K562 (cell line): Measurements from ENCODE around the gene ZNF609. TPM values are rescaled to one million over a fixed set of nuclear protein-coding genes. Genes with fewer than 3 reads are reported as not detected.

ENCODE experiments used
- ATAC-seq: fragments of 200-7000 bp; cut with Tn5 transposase; 3 replicates; pipeline ENCODE4 v1.9.1; 2020; ENCODE audit warnings: moderate library complexity
- BruUV-seq: library from RNA; stranded (reverse); fragments of 400-500 nt; replicated peaks from 2 replicates; lab custom pipeline; 2021; lab: Mats Ljungman, UMichigan
- CTCF ChIA-PET: fragments of 300-600 bp; formaldehyde crosslinking; extraction: SDS; loops from one replicate; lab custom pipeline; 2021; ENCODE audit warnings: low intra/inter-chr PET ratio; lab: Yijun Ruan, JAX
- POLR2A ChIA-PET: fragments of 300-600, 350-650 bp; sonication (Branson Sonifier 250); formaldehyde crosslinking; extraction: SDS; loops from one replicate; lab custom pipeline; 2021; ENCODE audit warnings: antibody characterized with exemption, inconsistent platforms; lab: Yijun Ruan, JAX
- DNase-seq, 4 experiments: peaks; one replicate each; pipeline versions ENCODE4 v3.0.0 to v3.0.0-alpha.2; 2011 to 2018; ENCODE audit warnings: low spot score in 3 of 4, mixed read lengths in 3 of 4; ENCODE audit errors: extremely low read depth in 1 of 4
- FAIRE-seq: peaks from 2 replicates; lab custom pipeline; 2011; peaks lifted over from hg19 to GRCh38; lab: Jason Lieb, UNC
- H2AFZ ChIP-seq: 2 replicates; pipeline ENCODE4 v1.6.0; 2011; ENCODE audit warnings: low read depth, low read length, control low read depth, inconsistent platforms
- H3K27ac ChIP-seq: fragments of 200-600 bp; 3 replicates; pipeline ENCODE4 v1.8.0; 2011; ENCODE audit warnings: low read depth, mild to moderate bottlenecking, control low read depth, inconsistent platforms, low read length, moderate library complexity, mixed read lengths; ENCODE audit errors: extremely low read depth
- H3K27me3 ChIP-seq, 2 experiments: fragments of 300-600 bp in 1 of 2; 2 replicates in 1 of 2; 3 replicates in 1 of 2; pipeline versions ENCODE4 v1.6.0 to v1.8.0; 2011; ENCODE audit warnings: inconsistent platforms in 2 of 2, low read length in 2 of 2, mild to moderate bottlenecking in 1 of 2, mixed read lengths in 1 of 2, moderate library complexity in 1 of 2; ENCODE audit not compliant: control insufficient read depth in 2 of 2, insufficient read depth in 2 of 2
- H3K36me3 ChIP-seq: fragments of 300-600 bp; 3 replicates; pipeline ENCODE4 v1.8.0; 2011; ENCODE audit warnings: mild to moderate bottlenecking, low read length, inconsistent platforms; ENCODE audit not compliant: control insufficient read depth, insufficient read depth
- H3K4me1 ChIP-seq, 2 experiments: fragments of 200-600 bp in 1 of 2; replicated peaks in 1 of 2; 2 replicates in 1 of 2; 3 replicates in 1 of 2; pipeline versions ENCODE4 v1.5.1 to v1.8.0; 2011; ENCODE audit warnings: inconsistent platforms in 2 of 2, low read length in 2 of 2, mild to moderate bottlenecking in 1 of 2, mixed read lengths in 1 of 2, moderate library complexity in 1 of 2; ENCODE audit not compliant: control insufficient read depth in 2 of 2, insufficient read depth in 2 of 2
- H3K4me2 ChIP-seq: 2 replicates; pipeline ENCODE4 v1.6.1; 2011; ENCODE audit warnings: low read length, control low read depth, inconsistent platforms, mixed read lengths; ENCODE audit not compliant: insufficient read depth
- H3K4me3 ChIP-seq: fragments of 200-600 bp; sonication (generic), shearing (Covaris generic); 2 replicates; pipeline ENCODE4 v1.5.1; 2016; ENCODE audit warnings: control low read depth, inconsistent platforms
- H3K79me2 ChIP-seq: fragments of 200-600 bp; 3 replicates; pipeline ENCODE4 v1.8.0; 2011; ENCODE audit warnings: low read length, inconsistent platforms; ENCODE audit not compliant: control insufficient read depth, insufficient read depth
- H3K9ac ChIP-seq, 2 experiments: 2 replicates each; pipeline versions ENCODE4 v1.6.0 to v1.6.1; 2011; ENCODE audit warnings: low read depth in 2 of 2, low read length in 2 of 2, control low read depth in 1 of 2, inconsistent platforms in 1 of 2, mild to moderate bottlenecking in 1 of 2, mixed read lengths in 1 of 2; ENCODE audit not compliant: insufficient read depth in 1 of 2
- H3K9me1 ChIP-seq: one replicate; pipeline ENCODE4 v1.6.0; 2011; ENCODE audit warnings: inconsistent platforms, mild to moderate bottlenecking, low read length, moderate library complexity; ENCODE audit not compliant: control insufficient read depth, insufficient read depth
- H3K9me3 ChIP-seq: replicated peaks from 2 replicates; pipeline ENCODE4 v1.5.1; 2011; ENCODE audit warnings: low read depth, low read length, inconsistent platforms; ENCODE audit not compliant: control insufficient read depth, insufficient read depth
- H4K20me1 ChIP-seq: replicated peaks from 2 replicates; pipeline ENCODE4 v1.6.1; 2011; ENCODE audit warnings: low read length, inconsistent platforms, mixed read lengths; ENCODE audit not compliant: control insufficient read depth, insufficient read depth
- BCL6 ChIP-seq: fragments of 250-450 bp; sonication (Bioruptor Pico); IDR thresholded peaks from 2 replicates; pipeline ENCODE4 v1.4.0; 2020
- CXXC5 ChIP-seq: fragments of 250-450 bp; sonication (Bioruptor Pico); IDR thresholded peaks from 2 replicates; pipeline ENCODE4 v1.8.0; 2022; ENCODE audit warnings: inconsistent platforms, mild to moderate bottlenecking, moderate library complexity
- DLX4 ChIP-seq: fragments of 250-450 bp; sonication (Bioruptor Pico); IDR thresholded peaks from 2 replicates; pipeline ENCODE4 v1.6.1; 2021; ENCODE audit warnings: mild to moderate bottlenecking
- E2F3 ChIP-seq: fragments of 250-450 bp; sonication (Bioruptor Pico); IDR thresholded peaks from 2 replicates; pipeline ENCODE4 v1.4.0; 2020; ENCODE audit warnings: mild to moderate bottlenecking
- EP400 ChIP-seq: fragments of 450-650 bp; IDR thresholded peaks from 2 replicates; pipeline ENCODE4 v1.6.1; 2017; ENCODE audit warnings: antibody characterized with exemption, mild to moderate bottlenecking, moderate library complexity
- NFXL1 ChIP-seq: fragments of 450-650 bp; formaldehyde crosslinking; IDR thresholded peaks from 2 replicates; pipeline ENCODE4 v1.4.0; 2021; ENCODE audit warnings: mild to moderate bottlenecking
- NONO ChIP-seq, 2 experiments: fragments of 200-400 bp in 1 of 2; fragments of 450-650 bp in 1 of 2; formaldehyde crosslinking in 1 of 2; IDR thresholded peaks; 2 replicates each; pipeline ENCODE4 v1.6.1; 2017; ENCODE audit warnings: low read depth in 2 of 2, mild to moderate bottlenecking in 2 of 2, moderate library complexity in 2 of 2, low read length in 1 of 2
- RCOR1 ChIP-seq, 2 experiments: IDR thresholded peaks; 2 replicates each; pipeline ENCODE4 v1.6.1; 2012; ENCODE audit warnings: low read depth in 2 of 2, low read length in 2 of 2, borderline replicate concordance in 1 of 2, improper control_type of control experiment in 1 of 2
- SIX5 ChIP-seq, 2 experiments: IDR thresholded peaks; 2 replicates each; pipeline ENCODE4 v1.6.1; 2011; ENCODE audit warnings: low read length in 2 of 2, borderline replicate concordance in 1 of 2, low read depth in 1 of 2, mild to moderate bottlenecking in 1 of 2, moderate library complexity in 1 of 2; ENCODE audit not compliant: insufficient read depth in 1 of 2
- SP1 ChIP-seq: sonication (generic); formaldehyde crosslinking; IDR thresholded peaks from 2 replicates; pipeline ENCODE4 v1.8.1; 2022; ENCODE audit warnings: mild to moderate bottlenecking, missing genetic modification reagents
- VEZF1 ChIP-seq: fragments of 200-800 bp; sonication (Bioruptor generic); IDR thresholded peaks from 2 replicates; pipeline ENCODE4 v1.6.1; 2017; ENCODE audit warnings: missing genetic modification characterization, missing compliant biosample characterization
- ZBTB1 ChIP-seq: sonication (generic); formaldehyde crosslinking; IDR thresholded peaks from 2 replicates; pipeline ENCODE4 v1.8.1; 2023; ENCODE audit warnings: missing genetic modification reagents, low read depth, mild to moderate bottlenecking, borderline replicate concordance
- ZBTB7A ChIP-seq: IDR thresholded peaks from 2 replicates; pipeline ENCODE4 v1.6.1; 2011; ENCODE audit warnings: low read depth, mild to moderate bottlenecking, low read length, moderate library complexity, borderline replicate concordance; ENCODE audit not compliant: control insufficient read depth
- ZNF609 ChIP-seq: sonication (generic); formaldehyde crosslinking; IDR thresholded peaks from 2 replicates; pipeline ENCODE4 v1.8.1; 2023; ENCODE audit warnings: missing genetic modification reagents, mild to moderate bottlenecking, borderline replicate concordance
- WGBS: fragments of 100-300 bp; shearing (Covaris generic); methylation state at CpG from one replicate; pipeline ENCODE4 v1.1.6; 2016; ENCODE audit warnings: low coverage, mixed read lengths; ENCODE audit not compliant: insufficient coverage; ENCODE audit errors: missing lambda C conversion rate; 5-methylcytosine and 5-hydroxymethylcytosine counted together
- in situ Hi-C: fragments of 300-500 bp; cut with MboI; formaldehyde crosslinking; loops from 4 replicates; pipeline ENCODE4 v1.15.0; 2018; ENCODE audit warnings: inconsistent platforms, mixed read lengths
- intact Hi-C: fragments of 100-400 bp; cut with micrococcal nuclease; formaldehyde crosslinking; loops from 2 replicates; pipeline ENCODE4 v1.14.2; 2022
- polyA plus RNA-seq, 8 experiments: library from polyadenylated mRNA; depleted of rRNA in 4 of 8; stranded (reverse) in 5 of 8; unstranded in 3 of 8; fragments of >200 nt; fragmentation: Nextera tagmentation in 2 of 8; fragmentation: Illumina TruSeq in 1 of 8; extraction: Ambion mirVana in 2 of 8; extraction: Trizol in 1 of 8; gene quantifications; 2 replicates each; pipeline versions ENCODE4 v1.2.1 to v1.2.3, GENCODE V29; 2011 to 2014; ENCODE audit warnings: inconsistent platforms in 1 of 8, missing spikeins in 1 of 8
- total RNA-seq, 7 experiments: library from RNA; depleted of rRNA in 6 of 7; stranded (reverse); fragments of >200 nt in 6 of 7; fragmentation: Illumina TruSeq in 2 of 7; extraction: Trizol in 2 of 7; gene quantifications; 2 replicates each; pipeline versions ENCODE4 v1.2.1 to v1.2.3, GENCODE V29; 2011 to 2021; ENCODE audit warnings: low replicate concordance in 1 of 7

Gene ZNF609
- total and polyA plus RNA-seq, 9 of the 15 experiments (the other 6 are each of a cell fraction or from before 2014, with no cell fraction given), result 3.0 to 38.7 (median 17.8) TPM

- H3K4me3 ChIP-seq, result no peak overlapping the region
- ChIA-PET POLR2A (interaction anchor here (0.5 to 2.2 kb wide), 3 partner anchors 10 to 525 kb away, joined by 3 to 5 read pairs (median 5); no protein-coding TSS in a partner anchor), CTCF (no interaction called here)
- H3K4me1 ChIP-seq, result peaks cover 5 to 8% of the 10 kb centered on the region in 2 experiments; a peak in 3 of 5 replicates
- H3K27me3 ChIP-seq, result no peaks in the 10 kb centered on the region
- H3K9me3 ChIP-seq, result no peaks in the 10 kb centered on the region
- no TSS peak for BruUV-seq
- H3K36me3 ChIP-seq, result no peaks in the 10 kb centered on the region
- ATAC-seq (no peak), FAIRE-seq (no peak), DNase-seq (no peak)
- in situ Hi-C loops (no loop called here), intact Hi-C loops (no loop called here)
- WGBS, result 45% methylated on average over 3 of the region's 3 CpGs
- H3K9me1 ChIP-seq, result no peaks in the 10 kb centered on the region
- no peak overlapping the region for H2AFZ ChIP-seq
- H4K20me1 ChIP-seq, result no peaks in the 10 kb centered on the region; the same call in 1 of the 2 replicates
- H3K79me2 ChIP-seq, result peaks cover 82% of the 10 kb centered on the region
- H3K9ac ChIP-seq, result no peak overlapping the region
- no peak overlapping the region for H3K27ac ChIP-seq
- H3K4me2 ChIP-seq, result no peak overlapping the region
- TF ChIP-seq RCOR1 (IDR thresholded peaks at IDR 0.05; ENCODE audit: borderline replicate concordance in 1 of 2, low read depth in 2 of 2, low read length in 2 of 2), result no peak
- no peak for TF ChIP-seq CXXC5 (CRISPR knock-in tag)
- no peak for TF ChIP-seq NFXL1 (CRISPR knock-in tag)
- no peak for TF ChIP-seq ZBTB1
- no peak for TF ChIP-seq ZNF609 (CRISPR knock-in tag)
- no peak for TF ChIP-seq SIX5 (IDR thresholded peaks at IDR 0.05; ENCODE audit: borderline replicate concordance in 1 of 2, insufficient read depth in 1 of 2, low read depth in 1 of 2, low read length in 2 of 2)
- TF ChIP-seq NONO (IDR thresholded peaks at IDR 0.05; ENCODE audit: low read depth in 2 of 2, low read length in 1 of 2), result no peak
- TF ChIP-seq DLX4 (CRISPR knock-in tag), result no peak
- TF ChIP-seq VEZF1 (CRISPR knock-in tag), result no peak
- TF ChIP-seq ZBTB7A, result no peak
- no peak for TF ChIP-seq EP400
- no peak for TF ChIP-seq E2F3 (CRISPR knock-in tag)
- TF ChIP-seq SP1 (CRISPR knock-in tag), result no peak
- TF ChIP-seq BCL6, result no peak
These were observed 129.2 kb downstream of the ZNF609 start for GRCh38 chr15:64589435-64590084.
